SK-N-SH (cell line): ENCODE measurements around the gene PTPRK. TPM values are rescaled to one million over a fixed set of nuclear protein-coding genes. Genes with fewer than 3 reads are reported as not detected.

Experiments used
- CTCF ChIA-PET: fragments of 300-600, 350-600 bp; formaldehyde crosslinking; extraction: SDS; loops from one replicate; lab custom pipeline; 2021; lab: Yijun Ruan, JAX
- POLR2A ChIA-PET: fragments of 350-600 bp; sonication (Branson Sonifier 250); formaldehyde crosslinking; extraction: SDS; loops from one replicate; lab custom pipeline; 2020; ENCODE audit warnings: antibody characterized with exemption, inconsistent platforms; lab: Yijun Ruan, JAX
- DNase-seq: peaks from one replicate; pipeline ENCODE4 v3.0.0; 2012
- H2AFZ ChIP-seq: fragments of 200-600 bp; sonication (generic); 2 replicates; pipeline ENCODE4 v1.8.1; 2016; ENCODE audit warnings: antibody characterized with exemption, mild to moderate bottlenecking, low read depth
- H3F3A ChIP-seq: fragments of 200-600 bp; sonication (generic); replicated peaks from 2 replicates; pipeline ENCODE3; 2016; ENCODE audit warnings: antibody characterized with exemption, mild to moderate bottlenecking; ENCODE audit not compliant: insufficient read depth
- H3K27ac ChIP-seq, 2 experiments: fragments of 200-500 bp in 1 of 2; fragments of 200-600 bp in 1 of 2; sonication (Bioruptor generic) in 1 of 2; sonication (generic), shearing (Covaris generic) in 1 of 2; 2 replicates each; pipeline versions ENCODE4 v1.5.1 to v1.6.1; 2014 to 2016; ENCODE audit warnings: low read depth in 2 of 2, inconsistent platforms in 1 of 2, low read length in 1 of 2, mild to moderate bottlenecking in 1 of 2, mixed read lengths in 1 of 2
- H3K27me3 ChIP-seq: fragments of 200-600 bp; sonication (generic), shearing (Covaris generic); 2 replicates; pipeline ENCODE4 v1.6.1; 2016; ENCODE audit warnings: mixed run types; ENCODE audit not compliant: insufficient read depth
- H3K36me3 ChIP-seq, 2 experiments: fragments of 200-500 bp in 1 of 2; fragments of 200-600 bp in 1 of 2; sonication (Bioruptor generic) in 1 of 2; sonication (generic) in 1 of 2; replicated peaks in 1 of 2; 2 replicates each; pipeline versions ENCODE3 to v1.5.1; 2014 to 2016; ENCODE audit warnings: low read length in 1 of 2, mild to moderate bottlenecking in 1 of 2; ENCODE audit not compliant: insufficient read depth in 2 of 2, control insufficient read depth in 1 of 2
- H3K4me1 ChIP-seq, 2 experiments: fragments of 200-500 bp in 1 of 2; fragments of 200-600 bp in 1 of 2; sonication (Bioruptor generic) in 1 of 2; sonication (generic), shearing (Covaris generic) in 1 of 2; 2 replicates each; pipeline versions ENCODE4 v1.5.1 to v1.6.1; 2014 to 2016; ENCODE audit warnings: low read depth in 1 of 2, low read length in 1 of 2, mixed run types in 1 of 2; ENCODE audit not compliant: insufficient read depth in 2 of 2, control insufficient read depth in 1 of 2
- H3K4me2 ChIP-seq: fragments of 200-600 bp; sonication (generic), shearing (Covaris generic); 2 replicates; pipeline ENCODE4 v1.6.1; 2017; ENCODE audit warnings: mixed run types
- H3K4me3 ChIP-seq, 2 experiments: fragments of 200-500 bp in 1 of 2; fragments of 200-600 bp in 1 of 2; sonication (Bioruptor generic) in 1 of 2; sonication (generic), shearing (Covaris generic) in 1 of 2; 2 replicates each; pipeline versions ENCODE4 v1.5.1 to v1.8.1; 2014 to 2016; ENCODE audit warnings: low read depth in 2 of 2, inconsistent platforms in 1 of 2, low read length in 1 of 2, mild to moderate bottlenecking in 1 of 2, mixed read lengths in 1 of 2, moderate library complexity in 1 of 2
- H3K79me2 ChIP-seq: fragments of 200-600 bp; sonication (generic); 2 replicates; pipeline ENCODE4 v1.8.1; 2017; ENCODE audit warnings: mild to moderate bottlenecking; ENCODE audit not compliant: insufficient read depth
- H3K9ac ChIP-seq: fragments of 200-600 bp; sonication (generic); 2 replicates; pipeline ENCODE4 v1.6.1; 2017; ENCODE audit warnings: mixed run types
- H3K9me2 ChIP-seq: fragments of 200-600 bp; sonication (generic); 2 replicates; pipeline ENCODE4 v1.6.1; 2017; ENCODE audit warnings: mixed run types
- H3K9me3 ChIP-seq: fragments of 200-600 bp; sonication (generic); 2 replicates; pipeline ENCODE4 v1.6.1; 2017; ENCODE audit warnings: mixed run types, mild to moderate bottlenecking, moderate library complexity
- H4K20me1 ChIP-seq: fragments of 200-600 bp; sonication (generic); 2 replicates; pipeline ENCODE4 v1.6.1; 2017; ENCODE audit warnings: mild to moderate bottlenecking, mixed run types; ENCODE audit not compliant: insufficient read depth
- CHD2 ChIP-seq: fragments of 150-350 bp; IDR thresholded peaks from 2 replicates; pipeline ENCODE4 v1.6.1; 2018; ENCODE audit warnings: low read length; ENCODE audit not compliant: partially characterized antibody
- CTCF ChIP-seq: fragments of 200-600 bp; sonication (generic); IDR thresholded peaks from 2 replicates; pipeline ENCODE4 v1.6.1; 2017; ENCODE audit warnings: antibody characterized with exemption, mild to moderate bottlenecking, moderate library complexity
- EP300 ChIP-seq, 2 experiments: IDR thresholded peaks; 2 replicates each; pipeline versions ENCODE4 v1.4.0 to v1.6.1; 2012; ENCODE audit warnings: borderline replicate concordance in 1 of 2, low read depth in 1 of 2, low read length in 1 of 2
- FOSL2 ChIP-seq: IDR thresholded peaks from 2 replicates; pipeline ENCODE4 v1.4.0; 2012; ENCODE audit warnings: low read depth, mild to moderate bottlenecking, moderate library complexity, borderline replicate concordance
- FOXM1 ChIP-seq: IDR thresholded peaks from 2 replicates; pipeline ENCODE4 v1.4.0; 2012; ENCODE audit warnings: low read depth, mild to moderate bottlenecking
- GABPA ChIP-seq: IDR thresholded peaks from 2 replicates; pipeline ENCODE4 v1.4.0; 2012; ENCODE audit warnings: low read depth, mild to moderate bottlenecking
- IRF3 ChIP-seq: fragments of 150-350 bp; IDR thresholded peaks from 2 replicates; pipeline ENCODE4 v1.6.1; 2016; ENCODE audit warnings: mild to moderate bottlenecking, low read depth, low read length
- MEF2A ChIP-seq: IDR thresholded peaks from 2 replicates; pipeline ENCODE4 v1.4.0; 2012; ENCODE audit warnings: low read depth, borderline replicate concordance
- MXI1 ChIP-seq: IDR thresholded peaks from 2 replicates; pipeline ENCODE4 v1.6.1; 2012; ENCODE audit warnings: mild to moderate bottlenecking, low read depth, low read length, improper control_type of control experiment
- NFIC ChIP-seq: IDR thresholded peaks from 2 replicates; pipeline ENCODE4 v1.4.0; 2012; ENCODE audit warnings: borderline replicate concordance
- RAD21 ChIP-seq: IDR thresholded peaks from 2 replicates; pipeline ENCODE4 v1.6.1; 2012; ENCODE audit warnings: mild to moderate bottlenecking, low read length
- RCOR1 ChIP-seq: fragments of 150-350 bp; IDR thresholded peaks from 2 replicates; pipeline ENCODE4 v1.6.1; 2017; ENCODE audit warnings: antibody characterized with exemption, low read length
- REST ChIP-seq: IDR thresholded peaks from 2 replicates; pipeline ENCODE4 v1.6.1; 2012; ENCODE audit warnings: mild to moderate bottlenecking, low read depth, low read length, moderate library complexity
- SIN3A ChIP-seq: IDR thresholded peaks from 2 replicates; pipeline ENCODE4 v1.6.1; 2012; ENCODE audit warnings: low read depth, mild to moderate bottlenecking, low read length, moderate library complexity, borderline replicate concordance
- TCF12 ChIP-seq: IDR thresholded peaks from 2 replicates; pipeline ENCODE4 v1.4.0; 2012
- USF1 ChIP-seq: IDR thresholded peaks from 2 replicates; pipeline ENCODE4 v1.4.0; 2012; ENCODE audit warnings: low read depth, borderline replicate concordance
- YY1 ChIP-seq: IDR thresholded peaks from 2 replicates; pipeline ENCODE4 v1.4.0; 2012; ENCODE audit warnings: low read depth, mild to moderate bottlenecking
- WGBS: methylation state at CpG from one replicate; pipeline ENCODE4 v1.1.6; 2017; ENCODE audit warnings: low lambda C conversion rate; 5-methylcytosine and 5-hydroxymethylcytosine counted together
- polyA plus RNA-seq, 3 experiments: library from polyadenylated mRNA; depleted of rRNA; stranded (reverse); fragments of >200 nt; gene quantifications; 2 replicates each; pipeline ENCODE4 v1.2.3, GENCODE V29; 2012

PTPRK gene
- polyA plus RNA-seq, 1 of the 3 experiments (the other 2 are of a cell fraction), result 9.5 TPM

- Histone ChIP-seq H3K36me3 (peaks cover 0 to 10% of the 10 kb centered on the region in 2 experiments), H3K4me1 (no peaks in the 10 kb centered on the region; a peak in 1 of 4 replicates), H3K79me2 (no peaks in the 10 kb centered on the region), H4K20me1 (no peaks in the 10 kb centered on the region), H3K9me3 (no peaks in the 10 kb centered on the region), H3K27me3 (no peaks in the 10 kb centered on the region), H3K9me2 (no peaks in the 10 kb centered on the region; the same call in 1 of the 2 replicates), H3F3A (peaks cover 7% of the 10 kb centered on the region), H3K4me3 (no peak overlapping the region), H2AFZ (no peak overlapping the region), H3K4me2 (no peak overlapping the region), H3K27ac (no peak overlapping the region), H3K9ac (no peak overlapping the region)
- no peak for DNase-seq
- ChIA-PET CTCF (no interaction called here), POLR2A (no interaction called here)
- TF ChIP-seq MXI1, result no peak
- TF ChIP-seq CHD2, result no peak
- TF ChIP-seq REST, result no peak
- TF ChIP-seq FOXM1, result no peak
- TF ChIP-seq YY1, result no peak
- TF ChIP-seq FOSL2, result no peak
- TF ChIP-seq SIN3A, result no peak
- WGBS, result 80% methylated on average over 1 of the region's 1 CpG
These were observed 356.1 kb downstream of the PTPRK start for GRCh38 chr6:128164254-128164653.

GRCh38 chr6:128162423-128162822 is 358.0 kb downstream of the PTPRK start:
- H3F3A ChIP-seq, result peaks cover 2% of the 10 kb centered on the region
- H3K4me1 ChIP-seq, result no peaks in the 10 kb centered on the region; a peak in 1 of 4 replicates
- POLR2A ChIA-PET, result no interaction called here
- no peaks in the 10 kb centered on the region for H4K20me1 ChIP-seq
- CTCF ChIA-PET, result interaction anchor here (0.6 kb wide), 1 partner anchor 31 kb away, joined by 3 read pairs; no protein-coding TSS in a partner anchor
- H3K79me2 ChIP-seq, result no peaks in the 10 kb centered on the region
- no peak for DNase-seq
- no peak overlapping the region for H3K9ac ChIP-seq
- H3K27ac ChIP-seq, result no peak overlapping the region; a peak in 1 of 4 replicates
- H2AFZ ChIP-seq, result no peak overlapping the region
- H3K9me2 ChIP-seq, result no peaks in the 10 kb centered on the region; the same call in 1 of the 2 replicates
- H3K9me3 ChIP-seq, result no peaks in the 10 kb centered on the region
- no peak overlapping the region for H3K4me3 ChIP-seq
- H3K27me3 ChIP-seq, result no peaks in the 10 kb centered on the region
- WGBS, result 32% methylated on average over 2 of the region's 2 CpGs
- no peak overlapping the region for H3K4me2 ChIP-seq
- H3K36me3 ChIP-seq, result peaks cover 0 to 18% of the 10 kb centered on the region in 2 experiments
- TF ChIP-seq CTCF, result no peak
- TF ChIP-seq EP300 (IDR thresholded peaks at IDR 0.05; ENCODE audit: borderline replicate concordance in 1 of 2, low read depth in 1 of 2, low read length in 1 of 2), result no peak
- no peak for TF ChIP-seq TCF12
- TF ChIP-seq RAD21, result no peak
- TF ChIP-seq NFIC, result no peak
- TF ChIP-seq CHD2, result no peak
- TF ChIP-seq RCOR1, result no peak
- TF ChIP-seq YY1, result no peak
- no peak for TF ChIP-seq MEF2A
- TF ChIP-seq GABPA, result no peak
- no peak for TF ChIP-seq USF1
- TF ChIP-seq IRF3, result no peak
- TF ChIP-seq FOSL2, result no peak
